NCI-H1092 (cell line): ENCODE measurements around the gene ELOVL5.
"Not testable (repeated sequence)": the region's sequence is repeated elsewhere in the genome, so short reads cannot be mapped to it uniquely, and the experiment has no call there.

ENCODE experiments used
- DNase-seq: peaks from one replicate; lab custom pipeline; 2025; lab: John Stamatoyannopoulos, UW

ELOVL5 gene

GRCh38 chr6:53359095-53359842 lies 10.5 kb upstream of the ELOVL5 start:
- DNase-seq: peak; percentile 83

DNA sequence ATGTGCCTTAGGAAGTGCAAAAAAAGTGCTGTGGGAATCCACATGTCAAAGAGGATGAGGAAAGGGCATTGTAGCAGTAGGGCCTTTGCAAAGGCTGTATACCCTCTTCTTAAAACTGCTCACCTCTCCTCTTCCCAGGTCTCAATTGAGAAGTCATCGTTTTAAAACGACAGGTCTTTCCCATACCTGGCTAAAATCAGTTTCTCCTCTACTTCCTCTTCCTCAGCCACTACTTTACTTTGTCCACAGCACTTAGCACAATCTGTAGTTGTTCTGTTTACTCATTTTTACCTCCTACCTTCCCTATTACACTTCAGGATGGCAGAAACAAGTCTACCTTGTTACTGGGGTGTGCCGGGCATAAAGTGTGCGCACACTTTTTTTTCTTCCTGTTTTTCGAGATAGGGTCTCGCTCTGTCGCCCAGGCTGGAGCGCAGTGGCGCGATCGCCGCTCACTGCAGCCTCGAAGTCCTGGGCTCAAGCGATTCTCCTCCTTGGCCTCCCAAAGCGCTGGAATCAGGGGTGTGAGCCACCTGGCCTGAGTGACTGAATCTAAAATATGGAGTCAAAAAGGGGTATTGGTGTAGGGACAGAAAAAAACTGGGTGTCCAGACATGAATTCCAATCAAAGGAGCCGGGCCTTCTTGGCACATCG lies 9.8 kb upstream of the ELOVL5 start:
- DNase-seq: no peak

- no peak for DNase-seq
These were observed 9.0 kb upstream of the ELOVL5 start for GRCh38 chr6:53357576-53358360.

- DNase-seq: no peak
These were observed 4.9 kb upstream of the ELOVL5 start for GRCh38 chr6:53353624-53354023.

- DNase-seq: no peak
These were observed 3.6 kb upstream of the ELOVL5 start for GRCh38 chr6:53352360-53352759.

DNA sequence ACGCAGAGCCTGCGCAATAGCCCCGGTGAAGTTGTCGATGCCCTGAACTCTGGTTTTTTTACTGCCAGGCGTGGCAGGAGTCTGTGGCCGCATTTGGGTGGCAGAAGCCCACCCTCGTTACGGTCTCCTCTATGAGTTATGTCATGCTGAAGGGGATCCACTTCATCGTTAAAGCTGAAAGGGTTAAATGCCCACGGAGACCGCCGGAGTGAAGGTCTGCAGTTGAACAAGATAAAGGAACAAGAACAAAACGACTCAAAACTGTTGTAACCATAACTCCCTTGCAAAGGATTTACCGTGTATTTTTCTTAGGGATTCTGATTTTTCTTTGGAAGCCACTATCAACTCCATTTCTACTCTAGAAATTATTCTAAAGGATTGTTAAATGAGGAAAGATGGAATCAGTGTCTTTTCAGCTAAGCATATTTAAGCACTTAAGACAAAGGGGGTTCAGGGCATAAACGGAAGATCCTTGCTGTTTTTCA lies 501 bp upstream of the ELOVL5 start:
- DNase-seq: no peak

GRCh38 chr6:53347921-53348370 lies 804 bp downstream of the ELOVL5 start:
- peak; percentile 37 for DNase-seq

DNA sequence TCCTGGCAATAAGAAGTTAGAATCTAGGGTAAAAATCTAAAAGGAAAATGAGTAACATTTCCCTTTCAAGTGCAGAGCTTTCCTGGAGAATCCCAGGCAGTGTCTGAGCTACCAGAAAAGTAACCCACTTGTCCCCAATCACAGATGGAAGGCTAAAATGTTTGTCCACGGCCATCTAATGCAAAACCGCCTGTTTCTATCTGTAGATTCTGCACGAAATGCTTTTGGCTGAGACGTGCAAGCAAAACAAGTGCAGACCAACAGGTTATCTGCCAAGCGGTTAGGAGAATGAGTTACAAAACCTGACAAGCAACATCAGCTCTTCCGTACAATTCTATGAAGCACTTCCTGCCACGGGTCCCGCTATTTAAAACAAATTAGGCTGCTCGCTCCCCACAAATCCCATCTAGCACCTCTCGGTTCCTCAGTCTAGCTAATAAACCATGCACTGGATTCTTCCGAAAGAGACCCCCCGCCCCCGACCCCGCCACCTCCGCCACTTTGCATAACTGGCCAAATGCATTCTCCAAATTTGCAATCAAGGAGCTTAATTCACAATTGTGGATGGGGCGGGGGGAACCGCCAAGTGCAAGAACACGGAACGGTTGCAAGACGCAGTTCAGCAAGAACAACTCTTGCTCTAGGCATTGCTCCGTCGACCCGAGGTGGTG lies 1.4 kb downstream of the ELOVL5 start:
- no peak for DNase-seq

GRCh38 chr6:53346049-53346448 lies 2.7 kb downstream of the ELOVL5 start:
- DNase-seq: not testable (repeated sequence)

GRCh38 chr6:53344969-53345368 lies 3.8 kb downstream of the ELOVL5 start:
- DNase-seq: no peak

DNA sequence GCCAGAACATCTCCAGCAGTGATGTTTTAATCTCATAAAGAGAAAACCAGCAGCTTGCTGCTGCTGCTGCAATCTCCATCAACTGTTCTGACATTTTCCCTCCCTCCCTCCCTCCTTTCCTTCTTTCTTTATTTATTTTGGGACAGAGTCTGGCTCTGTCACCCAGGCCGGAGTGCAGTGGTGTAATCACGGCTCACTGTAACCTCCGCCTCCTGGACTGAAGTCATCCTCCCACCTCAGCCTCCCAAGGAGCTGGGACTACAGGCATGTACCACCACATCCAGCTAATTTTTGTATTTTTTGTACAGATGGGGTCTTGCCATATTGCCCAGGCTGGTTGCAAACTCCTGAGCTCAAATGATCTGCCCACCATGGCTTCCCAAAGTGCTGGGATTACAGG lies 5.7 kb downstream of the ELOVL5 start:
- no peak for DNase-seq

- DNase-seq: no peak
These were observed 6.5 kb downstream of the ELOVL5 start for GRCh38 chr6:53342217-53342616.

DNA sequence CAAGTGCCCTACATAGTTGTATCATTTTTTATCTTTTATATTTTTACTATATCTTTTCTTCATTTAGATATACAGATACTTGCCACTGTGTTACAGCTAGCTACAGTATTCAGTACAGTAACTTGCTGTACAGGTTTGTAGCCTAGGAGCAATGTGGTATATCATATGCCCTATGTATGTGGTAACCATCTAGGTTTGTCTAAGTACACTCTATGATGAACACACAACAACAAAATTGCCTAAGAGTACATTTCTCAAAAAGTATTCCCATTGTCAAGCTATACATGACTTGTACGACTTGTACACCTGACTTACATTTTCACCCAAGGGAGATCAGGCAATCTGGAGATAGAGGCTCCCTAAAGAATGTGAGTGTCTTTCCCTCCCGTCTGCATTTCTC lies 8.2 kb downstream of the ELOVL5 start:
- DNase-seq: no peak

DNA sequence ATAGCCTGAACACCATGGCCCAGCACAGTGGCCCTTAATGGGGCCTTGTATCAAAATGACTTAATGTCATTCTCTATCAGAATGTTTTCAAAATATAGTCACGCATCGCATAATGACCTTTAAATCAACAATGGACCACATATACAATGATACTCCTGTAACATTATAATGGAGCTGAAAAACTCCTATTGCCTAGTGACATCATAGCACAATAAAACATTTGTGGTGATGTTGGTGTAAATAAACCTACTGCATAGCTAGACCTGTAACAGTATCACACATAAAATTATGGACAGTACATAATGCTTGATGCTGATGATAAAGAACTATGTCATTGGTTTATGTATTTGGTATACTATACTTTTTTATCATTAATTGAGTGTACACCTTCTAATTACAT lies 9.3 kb downstream of the ELOVL5 start:
- no peak for DNase-seq

DNA sequence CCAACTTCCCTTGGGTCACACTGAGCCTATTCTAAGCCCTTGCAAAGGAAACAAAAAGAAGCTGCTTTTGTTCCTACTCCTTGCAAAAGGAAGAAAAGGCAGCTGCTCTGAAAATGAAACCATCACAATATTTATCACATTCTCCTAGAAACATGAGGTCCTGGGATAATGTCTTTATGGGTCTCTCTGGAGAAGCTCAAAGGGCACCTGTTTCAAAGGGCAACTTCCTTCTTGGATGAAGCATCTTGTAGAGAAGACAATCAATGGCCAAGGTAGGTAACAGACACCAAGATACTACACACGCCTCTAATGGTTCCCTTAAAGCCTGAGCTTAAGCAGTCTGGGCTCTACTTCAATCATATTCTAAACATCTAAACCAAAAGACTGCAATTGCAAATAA lies 10.4 kb downstream of the ELOVL5 start:
- no peak for DNase-seq

DNA sequence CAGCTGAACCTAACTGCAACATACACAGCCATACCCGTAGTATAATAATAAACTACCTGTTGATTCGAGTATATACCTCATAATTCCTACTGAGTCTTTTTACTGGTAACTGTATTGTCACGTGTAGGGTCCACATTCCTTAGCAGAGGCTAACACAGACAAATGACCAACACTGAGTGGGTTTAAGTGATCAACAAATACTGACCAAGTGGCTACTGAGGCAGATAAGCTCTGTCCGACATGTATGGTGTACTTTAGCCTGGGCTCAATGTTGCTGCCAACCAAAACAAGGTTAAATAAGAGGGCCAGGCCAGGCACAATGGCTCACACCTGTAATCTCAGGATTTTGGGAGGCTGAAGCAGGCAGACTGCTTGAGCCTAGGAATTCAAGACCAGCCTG lies 12.7 kb downstream of the ELOVL5 start:
- no peak for DNase-seq

- no peak for DNase-seq
These were observed 13.3 kb downstream of the ELOVL5 start for GRCh38 chr6:53335224-53335994.

GRCh38 chr6:53333439-53334408 lies 15.0 kb downstream of the ELOVL5 start:
- no peak for DNase-seq

DNA sequence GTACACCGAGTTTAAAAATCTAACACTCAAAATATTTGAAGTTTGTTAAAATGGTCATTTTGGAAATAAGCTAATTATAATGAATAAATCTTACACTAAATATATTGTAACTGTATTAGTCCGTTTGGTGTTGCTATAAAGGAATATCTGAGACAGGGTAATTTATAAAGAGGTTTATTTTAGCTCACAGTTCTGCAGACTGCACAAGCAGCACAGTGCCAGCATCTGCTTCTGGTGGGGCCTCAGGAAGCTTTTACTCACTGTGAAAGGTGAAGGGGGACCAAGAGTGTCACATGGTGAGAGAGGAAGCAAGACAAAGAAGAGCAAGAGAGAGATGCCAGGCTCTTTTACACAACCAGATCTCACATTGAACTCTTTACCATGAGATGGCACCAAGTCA lies 17.1 kb downstream of the ELOVL5 start:
- no peak for DNase-seq

- DNase-seq: no peak
These were observed 18.6 kb downstream of the ELOVL5 start for GRCh38 chr6:53330137-53330536.
